Measurements from ENCODE around the gene MIGA2.

DNA sequence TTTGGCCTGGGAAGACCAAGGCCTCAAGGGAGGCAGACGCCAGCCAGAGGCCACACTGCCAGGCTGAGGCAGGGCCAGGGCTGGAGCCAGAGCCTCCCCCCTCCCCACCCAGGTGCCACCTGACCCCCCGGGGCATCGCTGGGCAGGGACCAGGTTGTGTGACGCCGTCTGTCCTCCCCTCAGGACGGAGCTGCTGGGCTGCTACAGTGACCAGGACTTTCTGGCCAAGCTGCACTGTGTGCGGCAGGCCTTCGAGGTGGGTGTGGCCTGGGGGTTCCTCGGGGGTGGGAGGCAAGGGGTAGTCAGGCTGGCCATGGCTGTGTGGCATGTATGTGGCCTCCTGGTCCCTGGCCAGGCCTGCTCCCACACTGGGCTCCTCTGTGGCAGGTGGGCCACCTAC, 26.6 kb downstream of the MIGA2 start:
- TF ChIP-seq EZH2phosphoT487 (IDR thresholded peaks at IDR 0.05) (no peak), EZH2 (IDR thresholded peaks at IDR 0.05) (no peak)
- TF ChIP-seq, protein P1, sequence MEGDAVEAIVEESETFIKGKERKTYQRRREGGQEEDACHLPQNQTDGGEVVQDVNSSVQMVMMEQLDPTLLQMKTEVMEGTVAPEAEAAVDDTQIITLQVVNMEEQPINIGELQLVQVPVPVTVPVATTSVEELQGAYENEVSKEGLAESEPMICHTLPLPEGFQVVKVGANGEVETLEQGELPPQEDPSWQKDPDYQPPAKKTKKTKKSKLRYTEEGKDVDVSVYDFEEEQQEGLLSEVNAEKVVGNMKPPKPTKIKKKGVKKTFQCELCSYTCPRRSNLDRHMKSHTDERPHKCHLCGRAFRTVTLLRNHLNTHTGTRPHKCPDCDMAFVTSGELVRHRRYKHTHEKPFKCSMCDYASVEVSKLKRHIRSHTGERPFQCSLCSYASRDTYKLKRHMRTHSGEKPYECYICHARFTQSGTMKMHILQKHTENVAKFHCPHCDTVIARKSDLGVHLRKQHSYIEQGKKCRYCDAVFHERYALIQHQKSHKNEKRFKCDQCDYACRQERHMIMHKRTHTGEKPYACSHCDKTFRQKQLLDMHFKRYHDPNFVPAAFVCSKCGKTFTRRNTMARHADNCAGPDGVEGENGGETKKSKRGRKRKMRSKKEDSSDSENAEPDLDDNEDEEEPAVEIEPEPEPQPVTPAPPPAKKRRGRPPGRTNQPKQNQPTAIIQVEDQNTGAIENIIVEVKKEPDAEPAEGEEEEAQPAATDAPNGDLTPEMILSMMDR (IDR thresholded peaks at IDR 0.05): no peak
